ENCODE measurements around the gene PGAM4.

DNA sequence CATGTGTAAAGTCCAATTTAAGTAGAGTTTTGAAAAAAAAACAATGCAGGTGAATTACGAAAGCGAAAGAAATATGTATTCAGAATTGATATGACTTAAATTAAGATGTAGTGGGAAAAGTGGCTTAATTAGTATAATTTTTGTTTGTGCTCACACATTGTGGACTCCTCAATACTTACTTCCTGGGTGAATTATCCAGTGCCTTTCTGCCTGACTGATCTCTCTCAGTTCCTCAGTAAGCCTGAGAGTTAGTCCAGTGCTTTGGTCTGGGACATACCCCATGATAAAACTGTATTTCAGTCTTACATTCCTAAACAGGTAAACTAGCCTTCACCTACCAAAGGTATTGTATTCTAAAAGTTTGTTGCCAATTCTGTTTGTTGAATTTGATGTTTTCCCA lies 8.4 kb downstream of the PGAM4 start:
- TF ChIP-seq, protein P1, sequence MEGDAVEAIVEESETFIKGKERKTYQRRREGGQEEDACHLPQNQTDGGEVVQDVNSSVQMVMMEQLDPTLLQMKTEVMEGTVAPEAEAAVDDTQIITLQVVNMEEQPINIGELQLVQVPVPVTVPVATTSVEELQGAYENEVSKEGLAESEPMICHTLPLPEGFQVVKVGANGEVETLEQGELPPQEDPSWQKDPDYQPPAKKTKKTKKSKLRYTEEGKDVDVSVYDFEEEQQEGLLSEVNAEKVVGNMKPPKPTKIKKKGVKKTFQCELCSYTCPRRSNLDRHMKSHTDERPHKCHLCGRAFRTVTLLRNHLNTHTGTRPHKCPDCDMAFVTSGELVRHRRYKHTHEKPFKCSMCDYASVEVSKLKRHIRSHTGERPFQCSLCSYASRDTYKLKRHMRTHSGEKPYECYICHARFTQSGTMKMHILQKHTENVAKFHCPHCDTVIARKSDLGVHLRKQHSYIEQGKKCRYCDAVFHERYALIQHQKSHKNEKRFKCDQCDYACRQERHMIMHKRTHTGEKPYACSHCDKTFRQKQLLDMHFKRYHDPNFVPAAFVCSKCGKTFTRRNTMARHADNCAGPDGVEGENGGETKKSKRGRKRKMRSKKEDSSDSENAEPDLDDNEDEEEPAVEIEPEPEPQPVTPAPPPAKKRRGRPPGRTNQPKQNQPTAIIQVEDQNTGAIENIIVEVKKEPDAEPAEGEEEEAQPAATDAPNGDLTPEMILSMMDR (IDR thresholded peaks at IDR 0.05; ENCODE audit: low read length) = no peak
- no peak for TF ChIP-seq EZH2 (optimal IDR thresholded peaks at IDR 0.05; ENCODE audit: low read depth, low read length)

All from MM.1S (cell line).